Measurements from ENCODE around the gene NEURL2. TPM values are rescaled to one million over a fixed set of nuclear protein-coding genes. Genes with fewer than 3 reads are reported as not detected.

NEURL2 gene, protein sequence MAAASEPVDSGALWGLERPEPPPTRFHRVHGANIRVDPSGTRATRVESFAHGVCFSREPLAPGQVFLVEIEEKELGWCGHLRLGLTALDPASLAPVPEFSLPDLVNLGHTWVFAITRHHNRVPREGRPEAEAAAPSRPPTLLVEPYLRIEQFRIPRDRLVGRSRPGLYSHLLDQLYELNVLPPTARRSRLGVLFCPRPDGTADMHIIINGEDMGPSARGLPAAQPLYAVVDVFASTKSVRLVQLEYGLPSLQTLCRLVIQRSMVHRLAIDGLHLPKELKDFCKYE
- 2.8 TPM for total RNA-seq
- long read RNA-seq, result 0 reads

DNA sequence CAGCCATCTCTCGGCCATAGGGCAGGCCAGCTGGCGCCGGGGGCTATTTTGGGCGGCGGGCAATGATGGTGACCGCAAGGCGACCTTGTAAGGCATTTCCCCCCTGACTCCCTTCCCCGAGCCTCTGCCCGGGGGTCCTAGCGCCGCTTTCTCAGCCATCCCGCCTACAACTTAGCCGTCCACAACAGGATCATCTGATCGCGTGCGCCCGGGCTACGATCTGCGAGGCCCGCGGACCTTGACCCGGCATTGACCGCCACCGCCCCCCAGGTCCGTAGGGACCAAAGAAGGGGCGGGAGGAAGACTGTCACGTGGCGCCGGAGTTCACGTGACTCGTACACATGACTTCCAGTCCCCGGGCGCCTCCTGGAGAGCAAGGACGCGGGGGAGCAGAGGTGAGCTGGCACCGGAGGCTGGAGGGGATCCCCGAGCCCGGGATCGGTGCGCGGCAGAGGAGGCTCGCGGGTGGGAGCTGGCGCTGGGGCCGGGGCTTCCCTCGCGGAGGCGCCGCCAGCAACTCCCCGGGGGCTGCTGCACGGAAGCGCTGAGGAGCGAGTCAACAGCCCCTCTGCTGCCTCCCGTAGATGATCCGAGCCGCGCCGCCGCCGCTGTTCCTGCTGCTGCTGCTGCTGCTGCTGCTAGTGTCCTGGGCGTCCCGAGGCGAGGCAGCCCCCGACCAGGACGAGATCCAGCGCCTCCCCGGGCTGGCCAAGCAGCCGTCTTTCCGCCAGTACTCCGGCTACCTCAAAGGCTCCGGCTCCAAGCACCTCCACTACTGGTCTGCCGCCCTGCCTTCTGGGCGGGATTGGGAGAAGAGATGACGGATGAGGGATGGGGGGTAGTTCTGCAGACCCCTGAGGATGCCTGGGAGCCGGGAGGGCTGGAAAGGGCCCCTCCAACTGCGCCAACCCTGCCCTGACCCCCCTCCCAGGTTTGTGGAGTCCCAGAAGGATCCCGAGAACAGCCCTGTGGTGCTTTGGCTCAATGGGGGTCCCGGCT, at the start of gene NEURL2, which contains the start of gene CTSA:
Gene NEURL2 (minus strand): TSS at position 224 of the 999 bp plus-strand sequence. CDS start 217 bp downstream, at position 7.
Gene CTSA (plus strand): TSS at position 351 of the 999 bp plus-strand sequence. CDS start 234 bp downstream, at position 585.
- TF ChIP-seq, protein P1, sequence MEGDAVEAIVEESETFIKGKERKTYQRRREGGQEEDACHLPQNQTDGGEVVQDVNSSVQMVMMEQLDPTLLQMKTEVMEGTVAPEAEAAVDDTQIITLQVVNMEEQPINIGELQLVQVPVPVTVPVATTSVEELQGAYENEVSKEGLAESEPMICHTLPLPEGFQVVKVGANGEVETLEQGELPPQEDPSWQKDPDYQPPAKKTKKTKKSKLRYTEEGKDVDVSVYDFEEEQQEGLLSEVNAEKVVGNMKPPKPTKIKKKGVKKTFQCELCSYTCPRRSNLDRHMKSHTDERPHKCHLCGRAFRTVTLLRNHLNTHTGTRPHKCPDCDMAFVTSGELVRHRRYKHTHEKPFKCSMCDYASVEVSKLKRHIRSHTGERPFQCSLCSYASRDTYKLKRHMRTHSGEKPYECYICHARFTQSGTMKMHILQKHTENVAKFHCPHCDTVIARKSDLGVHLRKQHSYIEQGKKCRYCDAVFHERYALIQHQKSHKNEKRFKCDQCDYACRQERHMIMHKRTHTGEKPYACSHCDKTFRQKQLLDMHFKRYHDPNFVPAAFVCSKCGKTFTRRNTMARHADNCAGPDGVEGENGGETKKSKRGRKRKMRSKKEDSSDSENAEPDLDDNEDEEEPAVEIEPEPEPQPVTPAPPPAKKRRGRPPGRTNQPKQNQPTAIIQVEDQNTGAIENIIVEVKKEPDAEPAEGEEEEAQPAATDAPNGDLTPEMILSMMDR (IDR thresholded peaks at IDR 0.05), result no peak
- no peaks in the 10 kb centered on the region for H3K9me3 ChIP-seq
- peak; percentile 96 for DNase-seq
- peak within 1 kb of the TSS; percentile 80 for H3K4me3 ChIP-seq
- intact Hi-C loops (cut with DNase I), result no loop called here
- ATAC-seq, result peak; percentile 91
- no peaks in the 10 kb centered on the region for H3K27me3 ChIP-seq
- peaks cover 36% of the 10 kb centered on the region for H3K36me3 ChIP-seq
- peak within 1 kb of the TSS; percentile 71 for H3K27ac ChIP-seq
- H3K4me1 ChIP-seq, result peaks cover 8% of the 10 kb centered on the region

DNA sequence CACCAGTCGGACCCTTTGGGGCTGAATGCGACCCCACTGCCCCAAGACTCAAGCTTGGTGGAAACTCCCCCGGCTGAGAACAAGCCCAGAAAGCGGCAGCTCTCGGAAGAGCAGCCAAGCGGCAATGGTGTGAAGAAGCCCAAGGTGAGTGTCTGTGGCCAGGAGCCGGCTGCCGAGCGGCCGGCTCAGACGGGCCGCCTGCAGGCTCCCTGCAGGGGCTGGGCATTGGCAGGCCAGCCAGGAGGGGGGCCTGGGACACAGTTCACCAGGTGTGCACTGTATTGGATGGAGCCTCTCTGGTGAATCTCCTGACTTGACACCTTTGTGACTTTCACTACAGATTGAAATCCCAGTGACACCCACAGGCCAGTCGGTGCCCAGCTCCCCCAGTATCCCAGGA, 49.5 kb upstream of the NEURL2 start:
- TF ChIP-seq, protein P1 (IDR thresholded peaks at IDR 0.05), result no peak
- no peak overlapping the region for H3K4me3 ChIP-seq
- no peaks in the 10 kb centered on the region for H3K27me3 ChIP-seq
- intact Hi-C loops (cut with DNase I), result no loop called here
- no peak for DNase-seq
- H3K4me1 ChIP-seq, result peaks cover 9% of the 10 kb centered on the region
- no peak for ATAC-seq
- H3K36me3 ChIP-seq, result peaks cover 84% of the 10 kb centered on the region
- no peaks in the 10 kb centered on the region for H3K9me3 ChIP-seq
- no peak overlapping the region for H3K27ac ChIP-seq

DNA sequence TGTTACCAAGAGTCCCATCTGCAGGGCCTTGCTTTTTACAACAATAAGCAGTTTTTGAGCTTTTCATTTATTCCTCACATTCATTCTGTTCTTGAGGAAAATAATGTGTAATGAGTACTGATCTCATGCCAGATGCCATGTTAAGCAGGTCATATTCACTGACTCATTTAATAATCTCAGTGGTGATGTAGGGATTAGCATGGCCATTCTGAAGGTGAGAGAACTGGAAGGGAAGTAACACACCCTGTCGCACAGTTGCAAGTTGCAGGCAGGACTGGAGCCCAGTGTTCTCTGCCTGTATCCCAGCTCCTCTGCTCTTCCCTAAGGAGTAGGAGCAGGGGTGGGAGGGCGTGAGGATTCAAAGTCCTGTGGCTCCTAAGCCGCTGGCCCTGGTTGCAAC, 49.0 kb upstream of the NEURL2 start:
- intact Hi-C loops (cut with DNase I), result no loop called here
- Histone ChIP-seq H3K9me3 (no peaks in the 10 kb centered on the region), H3K4me1 (peaks cover 9% of the 10 kb centered on the region), H3K36me3 (peaks cover 80% of the 10 kb centered on the region), H3K4me3 (no peak overlapping the region), H3K27ac (no peak overlapping the region), H3K27me3 (no peaks in the 10 kb centered on the region)
- DNase-seq, result no peak
- ATAC-seq, result no peak
- TF ChIP-seq, protein P1 (IDR thresholded peaks at IDR 0.05), result no peak

DNA sequence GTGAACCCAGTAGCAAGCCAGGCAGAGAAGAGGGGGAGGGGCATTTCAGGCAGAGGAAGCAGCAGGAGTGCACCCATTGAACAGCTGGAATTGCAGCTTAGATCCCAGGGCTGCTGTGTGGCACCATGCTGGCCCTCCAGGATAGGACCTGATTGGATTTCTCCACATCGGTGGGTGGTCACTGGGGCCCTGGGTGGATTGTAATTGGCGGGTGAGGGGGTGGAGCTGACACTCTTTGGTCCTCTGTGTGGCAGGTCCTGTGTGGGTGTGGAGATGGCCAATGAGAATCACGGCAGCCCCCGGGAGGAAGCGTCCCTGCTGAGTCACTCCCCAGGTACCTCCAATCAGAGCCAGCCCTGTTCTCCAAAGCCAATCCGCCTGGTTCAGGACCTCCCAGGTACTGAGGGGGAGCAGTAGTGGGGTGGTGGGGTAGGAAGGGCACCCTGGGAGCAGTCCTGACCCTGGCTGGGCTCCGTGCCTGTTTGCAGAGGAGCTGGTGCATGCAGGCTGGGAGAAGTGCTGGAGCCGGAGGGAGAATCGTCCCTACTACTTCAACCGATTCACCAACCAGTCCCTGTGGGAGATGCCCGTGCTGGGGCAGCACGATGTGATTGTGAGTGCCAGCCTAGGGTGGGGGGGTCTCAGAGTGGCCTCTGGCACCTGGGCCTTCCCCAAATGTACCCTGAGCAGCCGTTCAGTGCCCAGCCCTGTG, 47.9 kb upstream of the NEURL2 start:
- TF ChIP-seq, protein P1 (IDR thresholded peaks at IDR 0.05), result no peak
- Histone ChIP-seq H3K4me1 (peaks cover 9% of the 10 kb centered on the region), H3K27me3 (no peaks in the 10 kb centered on the region), H3K36me3 (peaks cover 68% of the 10 kb centered on the region), H3K27ac (no peak overlapping the region), H3K9me3 (no peaks in the 10 kb centered on the region), H3K4me3 (no peak overlapping the region)
- intact Hi-C loops (cut with DNase I), result no loop called here
- ATAC-seq, result no peak
- no peak for DNase-seq

DNA sequence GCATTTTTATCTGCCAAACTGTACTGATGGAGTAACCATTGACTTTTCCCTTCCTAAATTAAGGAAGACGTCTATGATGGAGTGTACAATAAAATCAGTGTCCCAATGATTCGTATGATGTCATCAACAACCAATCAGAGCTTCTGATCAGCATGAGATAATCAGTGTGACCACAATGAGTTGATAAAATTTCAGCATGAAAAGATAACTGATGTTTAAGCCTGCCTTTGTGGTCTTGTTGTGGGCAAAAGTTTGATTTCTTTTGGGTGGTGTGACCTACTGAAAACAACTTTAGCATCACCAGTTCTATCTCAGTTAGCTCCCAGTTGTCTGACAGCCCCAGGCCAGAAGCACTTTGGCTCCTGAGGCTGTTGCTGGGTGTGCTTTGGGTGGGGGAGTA, 46.8 kb upstream of the NEURL2 start:
- intact Hi-C loops (cut with DNase I), result no loop called here
- TF ChIP-seq, protein P1 (IDR thresholded peaks at IDR 0.05), result no peak
- Histone ChIP-seq H3K27me3 (no peaks in the 10 kb centered on the region), H3K9me3 (no peaks in the 10 kb centered on the region), H3K27ac (no peak overlapping the region), H3K36me3 (peaks cover 57% of the 10 kb centered on the region), H3K4me3 (no peak overlapping the region), H3K4me1 (peaks cover 14% of the 10 kb centered on the region)
- ATAC-seq (no peak), DNase-seq (no peak)
